CD14-positive monocyte (primary cell): ENCODE results near the gene TENT5C. TPM values are rescaled to one million over a fixed set of nuclear protein-coding genes. Genes with fewer than 3 reads are reported as not detected.
A peak's percentile ranks its signal among the peaks of the same experiment; 100 is the strongest.

ENCODE experiments used
- DNase-seq, 3 donors: peaks; one replicate each; pipeline ENCODE4 v3.0.0-alpha.2; 2011 to 2022
- H2AFZ ChIP-seq: 2 replicates; pipeline ENCODE4 v1.6.0; 2012; ENCODE audit warnings: mild to moderate bottlenecking, low read depth, low read length, inconsistent platforms; ENCODE audit not compliant: insufficient read depth, poor library complexity, severe bottlenecking
- H3K27ac ChIP-seq, 2 donors: 1 replicate in 1 of 2; 2 replicates in 1 of 2; pipeline ENCODE4 v1.5.1; 2012 to 2013; ENCODE audit warnings: low read length in 2 of 2, control low read depth in 1 of 2, inconsistent platforms in 1 of 2, low read depth in 1 of 2, mild to moderate bottlenecking in 1 of 2
- H3K27me3 ChIP-seq, 2 donors: one replicate each; pipeline versions ENCODE4 v1.6.0 to v1.6.1; 2011 to 2013; ENCODE audit warnings: low read length in 2 of 2; ENCODE audit not compliant: control insufficient read depth in 2 of 2, insufficient read depth in 2 of 2
- H3K36me3 ChIP-seq, 2 donors: replicated peaks in 1 of 2; 1 replicate in 1 of 2; 2 replicates in 1 of 2; pipeline versions ENCODE4 v1.5.1 to v1.6.1; 2012 to 2013; ENCODE audit warnings: low read length in 2 of 2, control low read depth in 1 of 2, inconsistent platforms in 1 of 2, mild to moderate bottlenecking in 1 of 2; ENCODE audit not compliant: insufficient read depth in 2 of 2, control insufficient read depth in 1 of 2
- H3K4me1 ChIP-seq, 2 donors: 1 replicate in 1 of 2; 2 replicates in 1 of 2; pipeline versions ENCODE4 v1.5.1 to v1.6.1; 2012 to 2013; ENCODE audit warnings: low read length in 2 of 2, control low read depth in 1 of 2, inconsistent platforms in 1 of 2, mild to moderate bottlenecking in 1 of 2, moderate library complexity in 1 of 2; ENCODE audit not compliant: insufficient read depth in 2 of 2, control insufficient read depth in 1 of 2
- H3K4me2 ChIP-seq: replicated peaks from 2 replicates; pipeline ENCODE3; 2012; ENCODE audit warnings: low read length, moderate library complexity, mild to moderate bottlenecking; ENCODE audit not compliant: poor library complexity, severe bottlenecking; ENCODE audit errors: extremely low read depth
- H3K4me3 ChIP-seq, 3 experiments: fragments of 200-600 bp in 1 of 3; sonication (generic) in 1 of 3; replicated peaks in 1 of 3; 1 replicate in 2 of 3; 2 replicates in 1 of 3; pipeline ENCODE4 v1.5.1; 2011 to 2013; ENCODE audit warnings: low read length in 3 of 3, mild to moderate bottlenecking in 3 of 3, control low read depth in 2 of 3, low read depth in 2 of 3, inconsistent platforms in 1 of 3, moderate library complexity in 1 of 3
- H3K79me2 ChIP-seq: 2 replicates; pipeline ENCODE4 v1.6.0; 2012; ENCODE audit warnings: mild to moderate bottlenecking, control low read depth, inconsistent platforms, low read length, moderate library complexity; ENCODE audit not compliant: insufficient read depth
- H3K9ac ChIP-seq: 2 replicates; pipeline ENCODE4 v1.6.0; 2017; ENCODE audit warnings: low read length, mild to moderate bottlenecking; ENCODE audit not compliant: insufficient read depth, poor library complexity, severe bottlenecking
- H3K9me3 ChIP-seq, 2 donors: replicated peaks in 1 of 2; 1 replicate in 1 of 2; 2 replicates in 1 of 2; pipeline versions ENCODE4 v1.5.1 to v1.6.1; 2012 to 2013; ENCODE audit warnings: low read length in 2 of 2, control low read depth in 1 of 2; ENCODE audit not compliant: control insufficient read depth in 1 of 2, insufficient read depth in 1 of 2
- H4K20me1 ChIP-seq: 2 replicates; pipeline ENCODE4 v1.6.0; 2012; ENCODE audit warnings: mild to moderate bottlenecking, low read length, control low read depth, moderate library complexity; ENCODE audit not compliant: insufficient read depth
- H3K27ac Mint-ChIP-seq, 7 donors: one replicate each; pipeline ENCODE4 v1.8.0; 2020; ENCODE audit warnings: mild to moderate bottlenecking in 7 of 7, mixed read lengths in 7 of 7, moderate library complexity in 6 of 7, inconsistent platforms in 2 of 7
- H3K27me3 Mint-ChIP-seq, 3 donors: one replicate each; pipeline ENCODE4 v1.8.0; 2021 to 2022; ENCODE audit warnings: low read depth in 3 of 3, mild to moderate bottlenecking in 3 of 3, mixed read lengths in 3 of 3, moderate library complexity in 3 of 3, inconsistent platforms in 1 of 3
- H3K36me3 Mint-ChIP-seq, 2 donors: one replicate each; pipeline ENCODE4 v1.8.0; 2020; ENCODE audit warnings: mixed read lengths in 2 of 2, inconsistent platforms in 1 of 2, mild to moderate bottlenecking in 1 of 2
- H3K4me1 Mint-ChIP-seq: one replicate; pipeline ENCODE4 v1.8.0; 2020; ENCODE audit warnings: mild to moderate bottlenecking, mixed read lengths
- H3K4me3 Mint-ChIP-seq, 2 donors: one replicate each; pipeline ENCODE4 v1.8.0; 2020; ENCODE audit warnings: mild to moderate bottlenecking in 2 of 2, mixed read lengths in 2 of 2, moderate library complexity in 1 of 2
- H3K9me3 Mint-ChIP-seq, 7 donors: one replicate each; pipeline ENCODE4 v1.8.0; 2020 to 2022; ENCODE audit warnings: mixed read lengths in 7 of 7, mild to moderate bottlenecking in 6 of 7, moderate library complexity in 6 of 7, inconsistent platforms in 2 of 7
- WGBS: methylation state at CpG from one replicate; pipeline ENCODE4 v1.1.5; 2013; ENCODE audit warnings: missing lambda C conversion rate; ENCODE audit not compliant: insufficient coverage; 5-methylcytosine and 5-hydroxymethylcytosine counted together
- intact Hi-C, 2 donors: fragments of 100-400 bp; cut with micrococcal nuclease; formaldehyde crosslinking; loops; one replicate each; pipeline versions ENCODE4 v1.15.0 to v1.15.1; 2023
- polyA plus RNA-seq, 3 donors: library from polyadenylated mRNA; depleted of rRNA in 1 of 3; unstranded in 2 of 3; stranded (reverse) in 1 of 3; fragments of 300-500 nt in 2 of 3; fragments of >200 nt in 1 of 3; fragmentation: Illumina TruSeq in 2 of 3; gene quantifications; 1 replicate in 2 of 3; 2 replicates in 1 of 3; pipeline ENCODE4 v1.2.3, GENCODE V29; 2012 to 2021
- TF ChIP-seq, protein P1 (sequence below): fragments of 200-600 bp; IDR thresholded peaks from one replicate; pipeline ENCODE4 v1.8.0; 2022; ENCODE audit warnings: antibody characterized with exemption, mild to moderate bottlenecking

TENT5C gene
- polyA plus RNA-seq, 3 donors: 0.17 to 0.69 (median 0.27) TPM

DNA sequence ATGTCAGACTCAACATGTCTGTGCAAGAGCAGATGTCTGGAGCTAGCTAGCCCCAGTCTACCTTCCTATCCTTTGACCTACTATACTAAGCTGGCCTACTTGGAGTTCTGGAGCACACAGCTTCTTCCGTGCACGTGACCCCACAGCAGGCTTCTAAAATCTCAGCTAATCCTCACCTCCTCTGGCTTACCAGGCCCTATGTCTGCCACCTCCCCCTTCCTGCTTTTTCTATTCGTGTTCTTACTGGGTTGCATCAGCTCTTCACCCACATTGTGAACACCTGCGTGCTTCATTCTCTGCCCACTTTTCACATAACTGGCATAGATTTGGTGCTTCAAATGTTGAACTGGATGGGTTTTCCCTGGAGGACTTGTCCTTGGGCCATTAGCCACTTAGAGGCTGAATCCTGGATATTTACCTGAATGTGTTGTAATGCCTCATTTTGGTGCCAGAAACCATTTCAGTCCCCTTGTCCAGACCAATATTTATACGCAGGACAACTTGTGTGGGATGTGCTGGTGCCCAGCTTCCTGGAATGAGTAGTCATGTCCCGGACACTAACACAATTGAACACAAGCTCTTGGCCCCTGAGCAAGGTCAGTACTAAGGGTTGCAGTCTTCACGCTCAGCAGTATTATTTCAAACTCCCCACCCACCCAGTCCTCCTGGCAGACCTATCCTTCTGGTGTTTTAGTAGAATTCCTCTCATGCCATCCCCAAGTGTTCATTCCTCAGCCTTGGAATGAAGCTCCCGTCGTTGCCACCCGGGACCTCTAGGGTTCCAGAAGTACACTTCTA, 24.0 kb downstream of the TENT5C start:
- H2AFZ ChIP-seq: no peak overlapping the region
- no peak overlapping the region for H3K27ac ChIP-seq
- no peaks in the 10 kb centered on the region for H3K36me3 ChIP-seq
- H3K9ac ChIP-seq: no peak overlapping the region
- H3K4me1 Mint-ChIP-seq: peaks cover 8% of the 10 kb centered on the region
- no peaks in the 10 kb centered on the region for H3K9me3 ChIP-seq
- H3K4me3 ChIP-seq: no peak overlapping the region
- no peak overlapping the region for H3K4me2 ChIP-seq
- intact Hi-C loops: no loop called here
- H3K4me1 ChIP-seq: no peaks in the 10 kb centered on the region
- no peak overlapping the region for H3K4me3 Mint-ChIP-seq
- peak overlapping the region in 1 of 7 donors; percentile 3 for H3K27ac Mint-ChIP-seq
- no peak for DNase-seq
- no peaks in the 10 kb centered on the region for H3K9me3 Mint-ChIP-seq
- no peaks in the 10 kb centered on the region for H3K36me3 Mint-ChIP-seq
- H3K27me3 ChIP-seq: no peaks in the 10 kb centered on the region
- 100% methylated on average over 2 of the region's 10 CpGs for WGBS
- H3K79me2 ChIP-seq: no peaks in the 10 kb centered on the region
- no peaks in the 10 kb centered on the region for H4K20me1 ChIP-seq
- TF ChIP-seq, protein P1, sequence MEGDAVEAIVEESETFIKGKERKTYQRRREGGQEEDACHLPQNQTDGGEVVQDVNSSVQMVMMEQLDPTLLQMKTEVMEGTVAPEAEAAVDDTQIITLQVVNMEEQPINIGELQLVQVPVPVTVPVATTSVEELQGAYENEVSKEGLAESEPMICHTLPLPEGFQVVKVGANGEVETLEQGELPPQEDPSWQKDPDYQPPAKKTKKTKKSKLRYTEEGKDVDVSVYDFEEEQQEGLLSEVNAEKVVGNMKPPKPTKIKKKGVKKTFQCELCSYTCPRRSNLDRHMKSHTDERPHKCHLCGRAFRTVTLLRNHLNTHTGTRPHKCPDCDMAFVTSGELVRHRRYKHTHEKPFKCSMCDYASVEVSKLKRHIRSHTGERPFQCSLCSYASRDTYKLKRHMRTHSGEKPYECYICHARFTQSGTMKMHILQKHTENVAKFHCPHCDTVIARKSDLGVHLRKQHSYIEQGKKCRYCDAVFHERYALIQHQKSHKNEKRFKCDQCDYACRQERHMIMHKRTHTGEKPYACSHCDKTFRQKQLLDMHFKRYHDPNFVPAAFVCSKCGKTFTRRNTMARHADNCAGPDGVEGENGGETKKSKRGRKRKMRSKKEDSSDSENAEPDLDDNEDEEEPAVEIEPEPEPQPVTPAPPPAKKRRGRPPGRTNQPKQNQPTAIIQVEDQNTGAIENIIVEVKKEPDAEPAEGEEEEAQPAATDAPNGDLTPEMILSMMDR: no peak
- H3K27me3 Mint-ChIP-seq: peaks cover 1 to 2% (median 1%) of the 10 kb centered on the region in 3 donors

DNA sequence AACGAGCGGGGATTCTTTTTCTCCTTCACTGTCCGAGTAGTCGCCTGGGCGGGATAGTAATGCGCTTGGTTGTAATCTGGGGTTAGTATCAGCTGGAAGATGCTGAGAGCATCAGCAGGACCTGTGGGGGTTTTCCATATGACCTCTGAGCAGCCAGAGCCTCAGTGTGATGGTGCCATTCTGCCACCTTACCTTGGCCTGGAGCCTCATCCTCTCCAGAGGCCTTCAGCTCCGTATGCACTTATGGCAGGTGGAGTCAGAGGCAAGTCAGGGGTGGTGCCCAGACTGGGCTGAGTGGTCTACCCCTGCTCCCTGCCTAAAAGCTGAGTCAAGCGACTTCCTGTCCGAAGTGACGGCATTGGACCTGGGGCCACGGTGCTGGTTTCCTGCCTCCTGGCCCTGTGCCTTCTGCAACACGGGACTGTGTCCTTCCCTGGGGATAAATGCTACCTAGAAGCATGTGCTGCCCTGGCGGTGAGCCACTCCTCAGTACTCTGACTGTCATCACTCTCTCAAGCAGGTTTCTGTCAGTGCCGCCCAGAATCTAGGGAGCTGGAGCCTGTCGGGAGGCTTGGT, 24.7 kb downstream of the TENT5C start:
- no peaks in the 10 kb centered on the region for H4K20me1 ChIP-seq
- H3K4me2 ChIP-seq: no peak overlapping the region
- no peaks in the 10 kb centered on the region for H3K79me2 ChIP-seq
- H3K4me3 ChIP-seq: no peak overlapping the region
- TF ChIP-seq, protein P1: no peak
- H3K27ac ChIP-seq: no peak overlapping the region
- WGBS: 93% methylated on average over 13 of the region's 15 CpGs
- no peak for DNase-seq
- H3K9me3 Mint-ChIP-seq: no peaks in the 10 kb centered on the region
- H3K27ac Mint-ChIP-seq: peak overlapping the region in 1 of 7 donors; percentile 18
- no peak overlapping the region for H2AFZ ChIP-seq
- H3K4me1 ChIP-seq: no peaks in the 10 kb centered on the region
- intact Hi-C loops: no loop called here
- H3K9me3 ChIP-seq: no peaks in the 10 kb centered on the region
- H3K4me3 Mint-ChIP-seq: no peak overlapping the region
- no peaks in the 10 kb centered on the region for H3K27me3 ChIP-seq
- H3K9ac ChIP-seq: no peak overlapping the region
- H3K4me1 Mint-ChIP-seq: peaks cover 8% of the 10 kb centered on the region
- no peaks in the 10 kb centered on the region for H3K36me3 Mint-ChIP-seq
- peaks cover 1 to 2% (median 1%) of the 10 kb centered on the region in 3 donors for H3K27me3 Mint-ChIP-seq
- no peaks in the 10 kb centered on the region for H3K36me3 ChIP-seq
